ENCODE results near the gene SRSF11.
"Not testable (repeated sequence)": the region's sequence is repeated elsewhere in the genome, so short reads cannot be mapped to it uniquely, and the experiment has no call there.

SRSF11 gene

GRCh38 chr1:70221238-70222121 lies at the start of gene SRSF11:
Gene SRSF11 (plus strand): TSS chr1:70221380. CDS start chr1:70221637, 257 bp downstream.
- DNase-seq, result peak; percentile 99

GRCh38 chr1:70171512-70171911 lies 49.7 kb upstream of the SRSF11 start:
- DNase-seq, result no peak

- not testable (repeated sequence) for DNase-seq
These were observed 36.0 kb upstream of the SRSF11 start for GRCh38 chr1:70185181-70185580.

GRCh38 chr1:70188522-70188921 lies 32.7 kb upstream of the SRSF11 start:
- no peak for DNase-seq

GRCh38 chr1:70190180-70190579 lies 31.0 kb upstream of the SRSF11 start:
- DNase-seq, result no peak

- DNase-seq, result not testable (repeated sequence)
These were observed 28.7 kb upstream of the SRSF11 start for GRCh38 chr1:70192446-70192845.

- no peak for DNase-seq
These were observed 26.6 kb upstream of the SRSF11 start for GRCh38 chr1:70194601-70195000.

GRCh38 chr1:70195342-70195741 lies 25.8 kb upstream of the SRSF11 start:
- DNase-seq, result no peak

GRCh38 chr1:70196333-70196732 lies 24.8 kb upstream of the SRSF11 start:
- no peak for DNase-seq

GRCh38 chr1:70200065-70200464 lies 21.1 kb upstream of the SRSF11 start:
- DNase-seq, result no peak

- DNase-seq, result no peak
These were observed 18.9 kb upstream of the SRSF11 start for GRCh38 chr1:70202173-70202758.

- no peak for DNase-seq
These were observed 17.0 kb upstream of the SRSF11 start for GRCh38 chr1:70204139-70204538.

GRCh38 chr1:70204600-70204999 lies 16.6 kb upstream of the SRSF11 start:
- DNase-seq, result no peak

GRCh38 chr1:70205071-70205433 lies 16.1 kb upstream of the SRSF11 start:
- no peak for DNase-seq

GRCh38 chr1:70205434-70206118 lies 15.6 kb upstream of the SRSF11 start, which contains the start of gene LRRC40:
Gene LRRC40 (minus strand): TSS chr1:70205579. CDS start chr1:70205540, 39 bp downstream.
- DNase-seq, result peak; percentile 99

GRCh38 chr1:70206833-70207232 lies 14.3 kb upstream of the SRSF11 start:
- DNase-seq, result not testable (repeated sequence)

GRCh38 chr1:70207492-70207891 lies 13.7 kb upstream of the SRSF11 start:
- no peak for DNase-seq

- DNase-seq, result no peak
These were observed 12.9 kb upstream of the SRSF11 start for GRCh38 chr1:70208292-70208691.

GRCh38 chr1:70210820-70211219 lies 10.4 kb upstream of the SRSF11 start:
- no peak for DNase-seq

GRCh38 chr1:70211541-70211940 lies 9.6 kb upstream of the SRSF11 start:
- no peak for DNase-seq

- DNase-seq, result no peak
These were observed 1.2 kb upstream of the SRSF11 start for GRCh38 chr1:70220015-70220414.

GRCh38 chr1:70220517-70221237 lies 503 bp upstream of the SRSF11 start:
- no peak for DNase-seq

GRCh38 chr1:70222716-70223235 lies 1.6 kb downstream of the SRSF11 start:
- DNase-seq, result no peak
